ENCODE results near the gene PSMB10. TPM values are rescaled to one million over a fixed set of nuclear protein-coding genes. Genes with fewer than 3 reads are reported as not detected.
A peak's percentile ranks its signal among the peaks of the same experiment; 100 is the strongest.

The PSMB10 gene
- 32.1 and 38.8 TPM in 2 replicates for total RNA-seq (2021; fragmentation: NEBNext Ultra II Directional; extraction: Animal tissue kit (Norgen Biotek cat#: 25700))
- 61.9 and 81.7 TPM in 2 replicates for polyA plus RNA-seq (2011; rRNA removed)
- polyA plus RNA-seq (2011; cell fraction: cytosol; rRNA removed) = 47.2 TPM
- polyA plus RNA-seq (2011; cell fraction: nucleus; rRNA removed) = 36.5 TPM
- polyA plus RNA-seq (2012, experiment 1 of 2) = 29.7 to 57.9 TPM (median 50.6 TPM) in 4 replicates
- 57.3 TPM for polyA plus RNA-seq (2012, experiment 2 of 2)
- polyA plus RNA-seq (2013, experiment 1 of 2) = 64.3 TPM
- 57.8 TPM for polyA plus RNA-seq (2013, experiment 2 of 2)
- polyA minus RNA-seq (2011; rRNA and poly(A)+ RNA removed) = 4.0 and 6.0 TPM in 2 replicates
- 15.5 TPM for polyA minus RNA-seq (2011; cell fraction: cytosol; rRNA and poly(A)+ RNA removed)
- polyA minus RNA-seq (2011; cell fraction: nucleus; rRNA and poly(A)+ RNA removed) = 14.2 TPM
- long read RNA-seq, experiment 1, transcript PSMB10-203 (4 exons, 591 nt) = major isoform, 21 of 27 reads
- long read RNA-seq, experiment 1, partial matches to known transcripts = 6 of 27 reads
- long read RNA-seq, experiment 1, other reads (novel, unspliced or antisense) = 0 of 27 reads
- long read RNA-seq, experiment 2, partial matches to known transcripts = 0 of 1 reads
- long read RNA-seq, experiment 2, other reads (novel, unspliced or antisense) = 0 of 1 reads

DNA sequence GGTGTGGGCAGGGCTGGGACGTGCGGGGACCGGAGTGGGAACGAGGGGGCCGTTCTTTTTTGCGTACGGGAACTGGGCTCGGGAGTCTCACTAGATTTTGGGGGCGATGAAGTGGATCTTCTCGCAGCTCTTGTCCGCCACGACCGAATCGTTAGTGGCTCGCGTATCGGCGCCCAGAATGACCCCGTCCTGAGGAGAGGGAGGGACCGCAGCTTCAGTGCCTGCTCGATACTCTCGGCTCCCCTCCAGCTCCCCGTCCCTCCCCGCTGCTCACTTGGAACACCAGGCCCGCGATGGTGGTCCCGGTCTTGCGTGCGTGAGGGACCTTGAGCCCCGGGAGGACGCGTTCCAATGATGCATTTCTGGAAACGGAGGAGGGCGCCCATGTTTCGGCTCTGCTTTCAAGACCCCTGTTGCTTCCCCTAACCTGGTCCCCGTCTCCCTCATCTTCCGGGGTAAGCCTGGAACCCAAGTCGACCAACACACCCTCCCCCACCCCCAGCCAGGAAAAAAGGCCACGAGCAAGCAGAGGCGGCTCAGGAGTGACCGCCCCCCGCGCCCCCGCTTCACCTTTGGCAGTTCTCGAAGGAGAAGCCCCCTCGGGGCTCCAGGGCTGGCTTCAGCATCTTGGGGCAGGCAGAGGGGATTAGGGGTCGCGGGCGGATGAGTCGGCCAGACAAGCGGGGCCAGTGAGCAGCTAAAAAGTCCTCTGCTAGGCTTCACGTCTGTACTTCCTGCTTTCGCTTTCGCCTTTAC lies at the start of gene PSMB10:
Gene PSMB10, minus strand, starts transcription at position 727 of the 756 bp plus-strand sequence. Its CDS starts 101 bp downstream, at position 626.
- Histone ChIP-seq H3K56ac (replicated peaks; ENCODE audit: insufficient read length, low read depth, low read length) (peak within 1 kb of the TSS; percentile 93), H3K4me3 (ENCODE audit: extremely low read depth in 1 of 4, insufficient read depth in 2 of 4, low read depth in 3 of 4, low read length in 4 of 4) (peak within 1 kb of the TSS; percentile 69 to 98 (median 92)), H3K18ac (ENCODE audit: extremely low read depth, low read length) (peak within 1 kb of the TSS; percentile 97), H3K79me2 (ENCODE audit: control insufficient read depth in 1 of 2, insufficient read depth in 2 of 2, low read length in 2 of 2) (0 out of 4 replicates have a peak, but pooled peaks cover 0 to 3% of the 10 kb centered on the region in 2 experiments), H3K79me1 (ENCODE audit: low read depth, low read length) (peaks cover 4% of the 10 kb centered on the region; the same call in 1 of the 2 replicates), H3K9me3 (ENCODE audit: insufficient read depth in 2 of 2, low read depth in 1 of 2, low read length in 1 of 2) (no peaks in the 10 kb centered on the region), H3K4me1 (replicated peaks in 1 of 4; ENCODE audit: control insufficient read depth in 3 of 4, insufficient read depth in 4 of 4, low read length in 3 of 4) (peaks cover 0 to 15% (median 8%) of the 10 kb centered on the region in 4 experiments; a peak in 5 of 7 replicates), H2BK15ac (ENCODE audit: low read length) (peak within 1 kb of the TSS; percentile 63; the same call in 1 of the 2 replicates), H3K14ac (ENCODE audit: insufficient read length) (no peak within 1 kb of the TSS), H3K27ac (ENCODE audit: low read depth, low read length) (peak within 1 kb of the TSS; percentile 74; the same call in 1 of the 2 replicates), H4K8ac (ENCODE audit: extremely low read depth, insufficient read depth, low read length) (peak within 1 kb of the TSS; percentile 72), H3K4me2 (ENCODE audit: insufficient read depth in 1 of 2, low read depth in 2 of 2, low read length in 2 of 2) (peak within 1 kb of the TSS; percentile 96), H3K23ac (ENCODE audit: insufficient read length) (no peak within 1 kb of the TSS), H2AK5ac (ENCODE audit: low read depth, low read length) (0 out of 2 replicates have a peak within 1 kb of the TSS, but pooled peaks have one; percentile 2), H4K5ac (ENCODE audit: insufficient read length, low read depth, low read length) (peak within 1 kb of the TSS; percentile 97), H2BK12ac (ENCODE audit: low read depth, low read length) (peak within 1 kb of the TSS; percentile 90; the same call in 1 of the 2 replicates), H4K91ac (replicated peaks; ENCODE audit: insufficient read length, low read length) (peak within 1 kb of the TSS; percentile 98), H3K27me3 (replicated peaks in 1 of 4; ENCODE audit: control insufficient read depth in 3 of 4, extremely low read depth in 1 of 4, insufficient read depth in 3 of 4, low read length in 3 of 4) (no peaks in the 10 kb centered on the region), H2AFZ (ENCODE audit: low read length) (peak within 1 kb of the TSS; percentile 37; the same call in 1 of the 2 replicates), H3K23me2 (ENCODE audit: low read depth, low read length) (peaks cover 18% of the 10 kb centered on the region), H3K36me3 (ENCODE audit: control insufficient read depth in 2 of 4, insufficient read depth in 4 of 4, low read length in 3 of 4) (no peaks in the 10 kb centered on the region), H3K4ac (replicated peaks; ENCODE audit: insufficient read length, low read depth, low read length) (peak within 1 kb of the TSS; percentile 99), H3K9ac (replicated peaks in 1 of 4; ENCODE audit: extremely low read depth in 1 of 4, low read depth in 3 of 4, low read length in 3 of 4) (peak within 1 kb of the TSS; percentile 60 to 89 (median 70)), H2BK20ac (ENCODE audit: low read length) (no peak within 1 kb of the TSS), H2BK120ac (replicated peaks; ENCODE audit: low read depth, low read length) (no peak within 1 kb of the TSS), H4K20me1 (replicated peaks in 1 of 2; ENCODE audit: control insufficient read depth in 1 of 2, insufficient read depth in 2 of 2, low read length in 2 of 2) (peaks cover 0 to 15% of the 10 kb centered on the region in 2 experiments), H2BK5ac (ENCODE audit: low read depth, low read length) (peak within 1 kb of the TSS; percentile 93)
- FAIRE-seq = no peak
- 4% methylated on average over 42 of the region's 54 CpGs; no CpG with 5 or more reads in 1 of the 2 experiments for WGBS, 2 experiments (ENCODE audit: extremely low coverage in 1 of 2, insufficient coverage in 1 of 2, insufficient read length in 1 of 2, insufficient replicate concordance in 2 of 2, low coverage in 1 of 2, low lambda C conversion rate in 2 of 2, missing lambda C conversion rate in 1 of 2)
- POLR2A ChIA-PET (ENCODE audit: partially characterized antibody) = interaction anchor here (0.6 to 4.2 kb wide), 33 partner anchors 8 to 300 kb away, joined by 3 to 47 read pairs (median 5); partner anchors contain the start of genes CENPT, DDX28, DPEP2 and DUS2
- peak in 1 of 2 experiments; percentile 70 for DNase-seq (ENCODE audit: low read depth in 1 of 2, low spot score in 2 of 2)
- CTCF ChIA-PET (ENCODE audit: partially characterized antibody) = interaction anchor here (0.7 to 27.1 kb wide), 16 partner anchors 9 to 415 kb away, joined by 3 to 623 read pairs (median 4); partner anchors contain the start of genes EDC4, NRN1L and PSKH1
- TF ChIP-seq CHD1 (IDR thresholded peaks at IDR 0.05; ENCODE audit: low read depth, low read length) = no peak
- no peak for TF ChIP-seq CHD2 (IDR thresholded peaks at IDR 0.05; ENCODE audit: low read length)
- no peak for TF ChIP-seq SRF (IDR thresholded peaks at IDR 0.05; ENCODE audit: low read depth, low read length)
- no peak; the same call in none of the 2 replicates for TF ChIP-seq TBP (IDR thresholded peaks at IDR 0.05; ENCODE audit: low read depth, low read length)
- no peak for TF ChIP-seq ZNF274 (IDR thresholded peaks at IDR 0.05; ENCODE audit: borderline replicate concordance, extremely low read depth, low read length)
- no peak; a peak in 1 of 4 replicates for TF ChIP-seq HDAC2 (IDR thresholded peaks at IDR 0.05; ENCODE audit: borderline replicate concordance in 1 of 2, low read depth in 2 of 2, low read length in 2 of 2)
- peak; percentile 9; the same call in 1 of the 2 replicates for TF ChIP-seq TAF1 (IDR thresholded peaks at IDR 0.05; ENCODE audit: low read depth, low read length)
- no peak for TF ChIP-seq CTBP2 (IDR thresholded peaks at IDR 0.05; ENCODE audit: borderline replicate concordance, insufficient read depth, insufficient read length, low read length)

Measured in H1 (cell line).